NCI-H446 (cell line): ENCODE data around the gene TXNRD2.

Source experiments
- DNase-seq, 2 experiments: peaks; one replicate each; lab custom pipeline; 2025; lab: John Stamatoyannopoulos, UW

Gene TXNRD2

GRCh38 chr22:19966908-19967750 is 25.5 kb upstream of the TXNRD2 start:
- no peak for DNase-seq

DNA sequence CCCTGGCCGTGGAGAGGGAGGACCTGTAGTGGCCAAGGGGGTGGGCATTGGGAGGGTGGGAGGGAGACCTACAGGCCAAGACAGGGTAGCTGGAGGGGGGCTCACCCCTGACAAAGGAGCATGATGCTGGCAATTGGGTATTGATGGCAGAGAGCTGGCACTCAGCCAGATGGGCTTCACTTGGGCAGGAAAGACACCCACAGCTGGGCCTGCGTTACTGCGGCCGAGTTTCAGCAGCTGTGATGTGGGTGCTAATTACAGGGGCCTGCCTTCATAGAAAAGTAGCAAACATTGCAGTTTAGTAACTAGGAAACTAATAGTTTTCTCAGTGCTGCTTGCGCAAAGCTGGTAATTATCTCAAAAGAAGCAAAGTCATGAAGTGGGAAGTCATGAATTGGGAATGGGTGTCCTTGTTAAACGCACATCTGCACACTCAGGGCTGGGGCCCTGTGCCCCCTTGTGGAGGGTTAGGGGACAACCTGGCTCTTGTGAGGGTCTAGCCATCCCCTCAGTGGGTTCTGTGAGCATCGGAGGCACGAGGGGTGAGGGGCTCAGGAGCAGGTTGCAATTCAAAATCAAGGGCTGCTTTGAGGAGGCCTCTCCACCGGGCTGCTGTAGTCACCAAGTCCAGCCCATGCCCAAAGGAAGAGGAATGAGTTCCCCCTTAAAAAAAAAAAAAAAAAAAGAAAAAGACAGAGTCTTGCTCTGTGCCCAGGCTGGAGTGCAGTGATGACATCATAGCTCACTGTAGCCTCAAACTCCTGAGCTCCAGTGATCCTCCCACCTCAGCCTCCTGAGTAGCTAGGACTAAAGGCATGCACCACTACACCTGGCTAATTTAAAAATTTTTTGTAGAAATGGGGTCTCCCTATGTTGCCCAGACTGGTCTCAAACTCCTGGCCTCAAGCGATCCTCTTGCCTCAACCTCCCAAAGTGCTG is 24.4 kb upstream of the TXNRD2 start:
- peak; percentile 7 to 41 for DNase-seq

GRCh38 chr22:19964701-19965386 is 23.2 kb upstream of the TXNRD2 start:
- DNase-seq, result no peak

DNA sequence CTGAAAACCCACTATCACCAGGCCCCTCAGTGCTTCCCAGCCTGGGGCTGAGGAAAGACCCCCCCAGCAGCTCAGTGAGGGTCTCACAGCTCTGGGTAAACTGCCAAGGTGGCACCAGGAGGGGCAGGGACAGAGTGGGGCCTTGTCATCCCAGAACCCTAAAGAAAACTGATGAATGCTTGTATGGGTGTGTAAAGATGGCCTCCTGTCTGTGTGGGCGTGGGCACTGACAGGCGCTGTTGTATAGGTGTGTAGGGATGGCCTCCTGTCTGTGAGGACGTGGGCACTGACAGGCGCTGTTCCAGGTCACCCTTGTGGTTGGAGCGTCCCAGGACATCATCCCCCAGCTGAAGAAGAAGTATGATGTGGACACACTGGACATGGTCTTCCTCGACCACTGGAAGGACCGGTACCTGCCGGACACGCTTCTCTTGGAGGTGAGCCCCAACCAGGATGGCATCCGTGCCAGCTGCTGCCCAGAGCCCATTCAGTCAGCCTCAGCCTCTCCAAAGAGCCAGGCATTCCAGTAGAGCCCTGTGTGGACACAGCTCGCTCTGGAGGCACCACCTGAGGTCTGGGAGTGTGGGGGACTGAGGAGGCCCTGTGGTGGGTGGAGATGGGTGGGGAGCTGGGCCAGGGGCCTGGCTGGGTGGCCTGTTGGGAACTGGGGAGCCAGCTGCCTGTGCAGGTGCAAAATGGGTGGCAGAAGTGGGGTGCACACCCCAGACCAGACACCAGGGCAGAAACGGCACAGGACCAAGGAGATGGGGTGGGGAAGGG is 22.4 kb upstream of the TXNRD2 start:
- no peak for DNase-seq

- DNase-seq, result no peak
Measured at GRCh38 chr22:19962909-19963806, 21.5 kb upstream of the TXNRD2 start.

GRCh38 chr22:19962246-19962908 is 20.8 kb upstream of the TXNRD2 start:
- peak in 1 of 2 experiments; percentile 28 for DNase-seq

GRCh38 chr22:19961868-19962245 is 20.2 kb upstream of the TXNRD2 start:
- no peak for DNase-seq

GRCh38 chr22:19961201-19961580 is 19.6 kb upstream of the TXNRD2 start:
- no peak for DNase-seq

DNA sequence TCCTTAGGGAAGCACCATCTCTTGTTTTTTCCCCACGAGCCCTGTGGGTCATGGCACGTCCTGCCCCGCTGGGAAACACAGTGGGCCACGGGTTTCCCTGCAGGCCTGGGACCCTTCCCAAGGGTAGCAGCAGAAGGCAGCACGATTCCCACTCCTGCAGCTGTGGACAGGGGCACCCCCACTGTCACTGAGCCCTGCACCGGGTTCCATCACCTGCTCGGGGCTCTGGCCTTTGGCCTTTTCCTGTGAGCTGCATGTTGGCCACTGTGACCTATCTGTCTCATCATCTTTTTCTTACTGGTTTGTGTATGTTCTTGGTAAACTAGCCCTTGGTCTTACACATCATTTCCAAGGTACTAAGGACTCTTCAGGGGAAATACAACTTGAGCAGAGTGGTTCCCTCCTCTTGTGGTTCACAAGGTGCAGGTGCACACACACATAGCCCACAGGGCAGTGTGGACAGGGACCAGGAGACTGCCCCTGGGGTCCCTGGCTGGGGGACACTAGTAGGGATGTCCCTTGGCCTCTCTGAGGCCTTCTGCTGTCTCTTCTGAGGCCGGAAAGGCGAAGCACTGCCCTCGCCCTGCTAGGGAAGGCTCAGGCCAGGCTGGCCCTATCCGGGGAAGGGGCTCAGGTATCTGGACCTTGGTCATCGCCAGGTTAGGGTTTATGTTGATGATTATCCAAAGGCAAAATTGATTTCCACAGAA is 19.0 kb upstream of the TXNRD2 start:
- no peak for DNase-seq

DNA sequence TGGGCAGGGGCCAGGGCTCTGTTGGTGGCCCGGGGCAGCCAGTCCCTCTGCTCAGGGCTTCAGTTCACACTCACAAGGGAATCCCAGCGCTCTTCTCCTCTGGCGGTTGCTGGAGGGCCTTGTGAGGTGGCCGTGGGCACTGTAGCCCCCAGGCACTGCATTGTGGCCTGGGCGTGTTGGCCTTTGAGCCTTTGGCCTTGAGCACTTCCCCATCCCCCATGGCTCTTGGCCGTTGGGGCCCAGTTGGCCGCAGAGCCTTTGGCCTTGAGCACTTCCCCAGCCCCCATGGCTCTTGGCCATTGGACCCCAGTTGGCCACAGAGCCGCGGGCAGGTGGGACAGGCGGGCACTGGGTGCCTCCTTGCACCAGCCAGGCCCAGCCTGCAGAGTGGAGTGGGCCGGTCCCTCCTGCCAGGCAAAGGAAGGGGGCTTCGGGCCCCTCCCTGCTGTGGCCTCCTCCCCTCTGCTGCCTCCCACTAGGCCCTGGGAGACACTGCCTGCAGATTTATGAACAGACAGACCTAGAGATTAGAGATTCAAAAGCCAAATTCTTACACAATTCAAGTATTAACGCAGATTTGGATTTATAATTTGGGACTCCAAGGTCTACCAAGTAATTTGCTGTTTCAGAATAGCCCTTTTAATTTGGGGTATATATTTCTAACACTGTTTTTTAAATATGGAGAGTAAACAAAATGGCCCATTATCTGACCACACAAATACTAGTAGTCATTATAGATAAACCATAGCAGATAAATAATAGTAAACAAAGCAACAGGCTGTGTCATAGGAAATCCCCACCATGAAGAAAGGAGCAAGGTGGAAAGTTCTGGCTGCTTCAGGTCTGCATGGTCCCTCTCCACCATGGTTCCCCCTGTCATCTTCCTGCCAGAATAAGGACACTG is 18.2 kb upstream of the TXNRD2 start:
- DNase-seq, result no peak

GRCh38 chr22:19959043-19959586 is 17.5 kb upstream of the TXNRD2 start:
- no peak for DNase-seq

- no peak for DNase-seq
Measured at GRCh38 chr22:19958083-19959042, 16.7 kb upstream of the TXNRD2 start.

GRCh38 chr22:19957445-19957844 is 15.8 kb upstream of the TXNRD2 start:
- no peak for DNase-seq

- DNase-seq, result no peak
Measured at GRCh38 chr22:19955241-19956128, 13.9 kb upstream of the TXNRD2 start.

GRCh38 chr22:19951346-19951745 is 9.7 kb upstream of the TXNRD2 start:
- no peak for DNase-seq
